Suppressor macrophage treated with lipopolysaccharide for 1 hour (primary cell): ENCODE results near the gene GAB1.

Source experiments
- DNase-seq, 3 donors: peaks; one replicate each; pipeline ENCODE4 v3.0.0-alpha.2; 2020 to 2022

The GAB1 gene

GRCh38 chr4:143391261-143391660 lies 54.6 kb downstream of the GAB1 start:
- no peak for DNase-seq

GRCh38 chr4:143391895-143392294 lies 55.2 kb downstream of the GAB1 start:
- no peak for DNase-seq

GRCh38 chr4:143393195-143393594 lies 56.5 kb downstream of the GAB1 start:
- no peak for DNase-seq

- DNase-seq: no peak
These were observed 58.2 kb downstream of the GAB1 start for GRCh38 chr4:143394739-143395453.

- no peak for DNase-seq
These were observed 60.0 kb downstream of the GAB1 start for GRCh38 chr4:143396695-143397094.

GRCh38 chr4:143397335-143397734 lies 60.7 kb downstream of the GAB1 start:
- DNase-seq: no peak

- no peak for DNase-seq
These were observed 61.2 kb downstream of the GAB1 start for GRCh38 chr4:143397887-143398286.

- peak; percentile 55 to 75 (median 65) for DNase-seq
These were observed 62.7 kb downstream of the GAB1 start for GRCh38 chr4:143399113-143399949.

GRCh38 chr4:143400082-143400481 lies 63.4 kb downstream of the GAB1 start:
- no peak for DNase-seq

- DNase-seq: no peak
These were observed 66.3 kb downstream of the GAB1 start for GRCh38 chr4:143402776-143403552.

- DNase-seq: peak; percentile 34 to 52 (median 45)
These were observed 66.8 kb downstream of the GAB1 start for GRCh38 chr4:143403553-143403820.

- peak in 2 of 3 donors; percentile 17 to 27 for DNase-seq
These were observed 67.9 kb downstream of the GAB1 start for GRCh38 chr4:143404555-143404954.

GRCh38 chr4:143405075-143405730 lies 68.5 kb downstream of the GAB1 start:
- peak in 1 of 3 donors; percentile 30 for DNase-seq

- DNase-seq: peak in 2 of 3 donors; percentile 23 to 24
These were observed 69.8 kb downstream of the GAB1 start for GRCh38 chr4:143406523-143406922.

GRCh38 chr4:143407474-143407873 lies 70.8 kb downstream of the GAB1 start:
- no peak for DNase-seq

GRCh38 chr4:143407888-143408287 lies 71.2 kb downstream of the GAB1 start:
- no peak for DNase-seq

- DNase-seq: no peak
These were observed 73.3 kb downstream of the GAB1 start for GRCh38 chr4:143410015-143410414.

- DNase-seq: no peak
These were observed 75.1 kb downstream of the GAB1 start for GRCh38 chr4:143411527-143412419.

- DNase-seq: no peak
These were observed 75.7 kb downstream of the GAB1 start for GRCh38 chr4:143412420-143412758.

GRCh38 chr4:143417679-143418403 lies 81.2 kb downstream of the GAB1 start:
- DNase-seq: peak in 2 of 3 donors; percentile 40 to 42

GRCh38 chr4:143420227-143420626 lies 83.6 kb downstream of the GAB1 start:
- no peak for DNase-seq
